GM23248 (cell line): ENCODE results near the gene PSMG1. TPM values are rescaled to one million over a fixed set of nuclear protein-coding genes. Genes with fewer than 3 reads are reported as not detected.

Source experiments
- DNase-seq: peaks from one replicate; pipeline ENCODE4 v3.0.0-alpha.2; 2015
- H2AFZ ChIP-seq: fragments of 200-600 bp; sonication (generic); 2 replicates; pipeline ENCODE4 v1.6.1; 2016; ENCODE audit warnings: antibody characterized with exemption
- H3F3A ChIP-seq: fragments of 200-600 bp; sonication (generic); 2 replicates; pipeline ENCODE4 v1.6.1; 2016; ENCODE audit warnings: mild to moderate bottlenecking, antibody characterized with exemption, mixed run types; ENCODE audit not compliant: insufficient read depth
- H3K27ac ChIP-seq: fragments of 200-600 bp; sonication (generic); 2 replicates; pipeline ENCODE4 v1.5.1; 2016; ENCODE audit warnings: mild to moderate bottlenecking
- H3K27me3 ChIP-seq: fragments of 200-600 bp; sonication (generic); replicated peaks from 2 replicates; pipeline ENCODE4 v1.6.1; 2016; ENCODE audit warnings: mild to moderate bottlenecking; ENCODE audit not compliant: insufficient read depth
- H3K36me3 ChIP-seq: fragments of 200-600 bp; sonication (generic); 2 replicates; pipeline ENCODE4 v1.6.1; 2016; ENCODE audit warnings: low read depth, mild to moderate bottlenecking
- H3K4me1 ChIP-seq: fragments of 200-600 bp; sonication (generic); 2 replicates; pipeline ENCODE4 v1.6.1; 2016; ENCODE audit warnings: mild to moderate bottlenecking; ENCODE audit not compliant: insufficient read depth
- H3K4me2 ChIP-seq: fragments of 200-600 bp; sonication (generic); one replicate; pipeline ENCODE4 v1.6.1; 2016; ENCODE audit warnings: mild to moderate bottlenecking; ENCODE audit not compliant: unreplicated experiment
- H3K4me3 ChIP-seq: fragments of 200-600 bp; sonication (generic); 2 replicates; pipeline ENCODE4 v1.5.1; 2016; ENCODE audit warnings: mild to moderate bottlenecking
- H3K79me2 ChIP-seq: fragments of 200-600 bp; sonication (generic); 2 replicates; pipeline ENCODE4 v1.6.1; 2016; ENCODE audit warnings: mild to moderate bottlenecking; ENCODE audit not compliant: insufficient read depth
- H3K9ac ChIP-seq: fragments of 200-600 bp; sonication (generic); 2 replicates; pipeline ENCODE4 v1.6.1; 2016; ENCODE audit warnings: mild to moderate bottlenecking
- H3K9me2 ChIP-seq: fragments of 200-600 bp; sonication (generic); 2 replicates; pipeline ENCODE4 v1.6.1; 2016; ENCODE audit warnings: mixed run types, mild to moderate bottlenecking, moderate library complexity; ENCODE audit not compliant: insufficient read depth
- H3K9me3 ChIP-seq: fragments of 200-600 bp; sonication (generic); one replicate; pipeline ENCODE4 v1.6.1; 2017; ENCODE audit warnings: low read depth
- H4K20me1 ChIP-seq: fragments of 200-600 bp; sonication (generic); 2 replicates; pipeline ENCODE4 v1.6.0; 2016; ENCODE audit not compliant: insufficient read depth
- EZH2 ChIP-seq: fragments of 200-600 bp; sonication (generic); IDR thresholded peaks from 2 replicates; pipeline ENCODE4 v1.6.1; 2018; ENCODE audit warnings: antibody characterized with exemption, mild to moderate bottlenecking; ENCODE audit not compliant: insufficient read depth, poor library complexity, severe bottlenecking
- EZH2phosphoT487 ChIP-seq: fragments of 200-600 bp; sonication (generic); IDR thresholded peaks from 2 replicates; pipeline ENCODE4 v1.6.1; 2018; ENCODE audit warnings: antibody characterized with exemption, moderate library complexity, mild to moderate bottlenecking, low read depth; ENCODE audit not compliant: insufficient read depth
- WGBS, 2 experiments: methylation state at CpG; one replicate each; pipeline ENCODE4 v1.1.6; 2015 to 2017; ENCODE audit warnings: low lambda C conversion rate in 2 of 2, low coverage in 1 of 2; ENCODE audit errors: missing lambda C conversion rate in 2 of 2; 5-methylcytosine and 5-hydroxymethylcytosine counted together
- in situ Hi-C: fragments of 300-500 bp; cut with MboI; formaldehyde crosslinking; loops from 2 replicates; pipeline ENCODE4 v1.15.0; 2020
- polyA plus RNA-seq: library from polyadenylated mRNA; unstranded; fragments of >200 nt; fragmentation: Nextera tagmentation; extraction: Ambion mirVana; gene quantifications from 2 replicates; pipeline ENCODE4 v1.2.1, GENCODE V29; 2016
- total RNA-seq: library from RNA; depleted of rRNA; stranded (reverse); fragments of >200 nt; shearing (Covaris generic); gene quantifications from 2 replicates; pipeline ENCODE4 v1.2.3, GENCODE V29; 2014

The PSMG1 gene
- total and polyA plus RNA-seq, 2 experiments from 2014 or later = 40.7 to 88.0 TPM

DNA sequence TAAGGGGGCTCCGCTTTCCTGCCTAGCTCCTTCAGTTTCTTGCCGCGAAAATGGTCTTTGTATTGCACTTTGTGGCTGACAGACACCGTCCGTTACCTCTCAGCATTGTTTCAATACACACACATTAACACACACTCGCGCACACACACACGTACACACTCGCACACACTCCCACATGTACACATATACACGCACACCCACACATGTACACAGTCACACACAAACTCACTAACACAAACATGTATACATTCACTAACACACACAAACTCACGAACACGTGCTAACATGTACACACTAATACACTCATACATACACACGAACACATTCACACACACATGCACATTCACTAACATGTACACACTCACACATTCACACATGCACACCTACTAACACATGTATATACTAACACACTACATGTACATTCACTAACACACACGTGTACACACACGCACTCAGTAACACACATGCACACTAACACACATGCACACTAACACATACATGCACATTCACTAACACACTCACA lies 48.9 kb downstream of the PSMG1 start:
- Histone ChIP-seq H3K36me3 (no peaks in the 10 kb centered on the region), H3K27me3 (no peaks in the 10 kb centered on the region), H3K27ac (no peak overlapping the region), H3K4me1 (peaks cover 15% of the 10 kb centered on the region), H3K79me2 (no peaks in the 10 kb centered on the region), H2AFZ (no peak overlapping the region), H3K9me2 (no peaks in the 10 kb centered on the region), H3K9me3 (no peaks in the 10 kb centered on the region), H3K9ac (no peak overlapping the region), H3K4me2 (no peak overlapping the region), H3F3A (peaks cover 11% of the 10 kb centered on the region), H3K4me3 (no peak overlapping the region), H4K20me1 (no peaks in the 10 kb centered on the region)
- DNase-seq = no peak
- TF ChIP-seq EZH2 = no peak
- no peak for TF ChIP-seq EZH2phosphoT487
- in situ Hi-C loops = loop anchor here (10.0 kb wide), 1 partner anchor 630 kb away; no protein-coding TSS in a partner anchor
- WGBS, 2 experiments = 88 to 89% methylated on average over 15 of the region's 15 CpGs

DNA sequence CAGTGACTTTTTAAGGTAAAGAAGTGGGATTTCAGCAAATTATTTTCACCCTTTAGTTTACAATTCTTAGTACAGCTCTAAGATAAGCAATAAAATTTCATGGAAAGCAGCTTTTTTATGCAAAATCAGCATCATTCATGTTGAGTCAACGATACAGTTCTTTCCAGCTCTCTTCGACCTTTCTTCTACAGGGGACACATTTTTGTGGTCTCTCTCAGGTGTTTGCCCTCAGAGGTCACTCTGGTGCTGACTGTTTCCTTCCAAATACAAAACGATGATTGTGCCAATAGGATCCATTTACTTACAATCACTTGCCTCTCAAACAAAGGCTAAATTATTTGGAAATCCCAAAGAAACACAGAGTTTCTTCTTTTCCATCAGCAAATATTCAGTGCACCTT lies 51.0 kb downstream of the PSMG1 start:
- Histone ChIP-seq H2AFZ (no peak overlapping the region), H3K9me3 (no peaks in the 10 kb centered on the region), H3K9ac (no peak overlapping the region), H3K4me1 (peaks cover 8% of the 10 kb centered on the region), H3K27ac (no peak overlapping the region), H3K4me3 (no peak overlapping the region), H4K20me1 (no peaks in the 10 kb centered on the region), H3F3A (peaks cover 4% of the 10 kb centered on the region; the same call in 1 of the 2 replicates), H3K27me3 (no peaks in the 10 kb centered on the region), H3K4me2 (no peak overlapping the region), H3K36me3 (no peaks in the 10 kb centered on the region), H3K79me2 (no peaks in the 10 kb centered on the region), H3K9me2 (no peaks in the 10 kb centered on the region)
- 49 to 66% methylated on average over 3 of the region's 3 CpGs for WGBS, 2 experiments
- DNase-seq = peak; percentile 30
- in situ Hi-C loops = loop anchor here (10.0 kb wide), 1 partner anchor 627 kb away; no protein-coding TSS in a partner anchor
- no peak for TF ChIP-seq EZH2
- no peak for TF ChIP-seq EZH2phosphoT487

DNA sequence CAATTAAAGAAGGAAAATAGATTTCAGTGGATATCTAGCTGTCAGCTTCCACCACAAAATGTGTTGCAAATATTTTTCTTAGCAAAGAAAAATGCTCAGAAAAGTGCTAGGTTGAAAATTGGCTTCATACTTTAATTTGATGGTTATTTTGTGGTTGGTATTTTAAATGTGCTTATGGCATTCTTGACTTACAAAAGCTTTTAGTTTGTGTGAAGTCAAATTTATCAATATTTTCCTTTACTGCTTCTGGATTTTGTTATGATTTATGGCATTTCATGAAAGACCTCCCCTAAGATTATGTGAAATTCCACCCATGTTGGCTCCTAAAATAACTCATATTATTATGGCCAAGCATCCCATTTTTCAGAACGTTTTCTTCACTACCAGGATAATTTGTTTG lies 51.5 kb downstream of the PSMG1 start:
- no peak overlapping the region for H3K4me2 ChIP-seq
- no peaks in the 10 kb centered on the region for H4K20me1 ChIP-seq
- H2AFZ ChIP-seq = no peak overlapping the region
- no peak overlapping the region for H3K27ac ChIP-seq
- H3K36me3 ChIP-seq = no peaks in the 10 kb centered on the region
- WGBS, 2 experiments = 41 to 52% methylated on average over 1 of the region's 1 CpG
- no peak overlapping the region for H3K9ac ChIP-seq
- H3F3A ChIP-seq = no peaks in the 10 kb centered on the region
- H3K4me3 ChIP-seq = no peak overlapping the region
- DNase-seq = no peak
- H3K79me2 ChIP-seq = no peaks in the 10 kb centered on the region
- H3K9me2 ChIP-seq = no peaks in the 10 kb centered on the region
- no peak for TF ChIP-seq EZH2
- TF ChIP-seq EZH2phosphoT487 = no peak
- peaks cover 4% of the 10 kb centered on the region for H3K4me1 ChIP-seq
- in situ Hi-C loops = loop anchor here (10.0 kb wide), 1 partner anchor 627 kb away; no protein-coding TSS in a partner anchor
- no peaks in the 10 kb centered on the region for H3K9me3 ChIP-seq
- no peaks in the 10 kb centered on the region for H3K27me3 ChIP-seq

DNA sequence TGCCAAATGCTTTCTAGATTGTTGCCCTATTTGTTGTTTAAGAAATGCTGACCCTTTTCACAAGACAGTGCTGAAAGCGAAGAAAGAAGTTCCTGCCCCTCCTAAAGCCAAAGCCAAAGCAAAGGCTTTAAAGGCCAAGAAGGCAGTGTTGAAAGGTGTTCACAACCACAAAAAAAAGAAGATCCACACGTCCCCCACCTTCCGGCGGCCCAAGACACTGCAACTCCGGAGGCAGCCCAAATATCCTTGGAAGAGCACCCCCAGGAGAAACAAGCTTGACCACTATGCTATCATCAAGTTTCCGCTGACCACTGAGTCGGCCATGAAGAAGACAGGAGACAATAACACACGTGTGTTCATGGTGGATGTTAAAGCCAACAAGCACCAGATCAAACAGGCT lies 55.7 kb downstream of the PSMG1 start:
- TF ChIP-seq EZH2phosphoT487 (no peak), EZH2 (no peak)
- Histone ChIP-seq H3F3A (no peaks in the 10 kb centered on the region), H3K27me3 (no peaks in the 10 kb centered on the region), H3K36me3 (no peaks in the 10 kb centered on the region), H3K79me2 (no peaks in the 10 kb centered on the region), H3K9me3 (no peaks in the 10 kb centered on the region), H3K27ac (no peak overlapping the region), H4K20me1 (no peaks in the 10 kb centered on the region), H3K9ac (no peak overlapping the region), H3K9me2 (no peaks in the 10 kb centered on the region), H2AFZ (no peak overlapping the region), H3K4me2 (no peak overlapping the region), H3K4me3 (no peak overlapping the region), H3K4me1 (no peaks in the 10 kb centered on the region)
- 79 to 80% methylated on average over 8 of the region's 8 CpGs for WGBS, 2 experiments
- no peak for DNase-seq
- in situ Hi-C loops = loop anchor here (5.0 to 10.0 kb wide), 2 partner anchors 323 to 395 kb away; partner anchors contain the start of gene ETS2
